SK-N-SH treated with all-trans-retinoic acid at 6 μM for 48 hours (cell line): ENCODE data around the gene HAO1.

Experiments used
- ARNTL ChIP-seq: fragments of 450-650 bp; formaldehyde crosslinking; IDR thresholded peaks from 2 replicates; pipeline ENCODE4 v1.5.0; 2020; ENCODE audit warnings: low read depth, mild to moderate bottlenecking, moderate library complexity, borderline replicate concordance
- BACH2 ChIP-seq: fragments of 250-450 bp; sonication (Bioruptor Pico); IDR thresholded peaks from 2 replicates; pipeline ENCODE4 v1.9.0; 2021; ENCODE audit warnings: mild to moderate bottlenecking, borderline replicate concordance
- CREB5 ChIP-seq: fragments of 250-450 bp; sonication (Bioruptor Pico); IDR thresholded peaks from 2 replicates; pipeline ENCODE4 v1.5.1; 2020; ENCODE audit warnings: low read depth, mild to moderate bottlenecking, moderate library complexity
- CSDC2 ChIP-seq: fragments of 250-450 bp; sonication (Bioruptor Pico); IDR thresholded peaks from 2 replicates; pipeline ENCODE4 v1.5.0; 2020; ENCODE audit warnings: mild to moderate bottlenecking, moderate library complexity
- ISL1 ChIP-seq: fragments of 250-450 bp; sonication (Bioruptor Pico); IDR thresholded peaks from 2 replicates; pipeline ENCODE4 v2.1.2; 2022; ENCODE audit warnings: mild to moderate bottlenecking, moderate library complexity
- OSR1 ChIP-seq: fragments of 250-450 bp; sonication (Bioruptor Pico); IDR thresholded peaks from 2 replicates; pipeline ENCODE4 v1.8.0; 2022; ENCODE audit warnings: moderate library complexity, mild to moderate bottlenecking, inconsistent platforms
- PATZ1 ChIP-seq: fragments of 250-450 bp; sonication (Bioruptor Pico); IDR thresholded peaks from 2 replicates; pipeline ENCODE4 v1.8.0; 2020; ENCODE audit warnings: mild to moderate bottlenecking, moderate library complexity, borderline replicate concordance
- PPARA ChIP-seq: fragments of 250-450 bp; sonication (Bioruptor Pico); IDR thresholded peaks from 2 replicates; pipeline ENCODE4 v1.5.0; 2020; ENCODE audit warnings: mild to moderate bottlenecking, borderline replicate concordance
- TOX ChIP-seq: fragments of 250-450 bp; sonication (Bioruptor Pico); IDR thresholded peaks from 2 replicates; pipeline ENCODE4 v1.8.0; 2021; ENCODE audit warnings: mild to moderate bottlenecking, moderate library complexity, borderline replicate concordance
- ZC3H10 ChIP-seq: fragments of 250-450 bp; sonication (Bioruptor Pico); IDR thresholded peaks from 2 replicates; pipeline ENCODE4 v1.5.1; 2021; ENCODE audit warnings: mild to moderate bottlenecking, moderate library complexity
- ZFP3 ChIP-seq: fragments of 250-450 bp; sonication (Bioruptor Pico); IDR thresholded peaks from 2 replicates; pipeline ENCODE4 v1.5.0; 2020; ENCODE audit warnings: mild to moderate bottlenecking, moderate library complexity
- ZFP30 ChIP-seq: fragments of 450-650 bp; formaldehyde crosslinking; IDR thresholded peaks from 2 replicates; pipeline ENCODE4 v1.5.0; 2022; ENCODE audit warnings: mild to moderate bottlenecking, moderate library complexity
- ZNF565 ChIP-seq: fragments of 450-650 bp; formaldehyde crosslinking; conservative IDR thresholded peaks from 2 replicates; pipeline ENCODE4 v1.5.0; 2020; ENCODE audit warnings: low read depth, mild to moderate bottlenecking, moderate library complexity

- TF ChIP-seq TOX (CRISPR knock-in tag) (no peak), PATZ1 (CRISPR knock-in tag) (no peak), CSDC2 (CRISPR knock-in tag) (no peak), ZNF565 (no peak), OSR1 (no peak), ISL1 (CRISPR knock-in tag) (no peak), PPARA (CRISPR knock-in tag) (no peak), ARNTL (CRISPR knock-in tag) (no peak), ZFP3 (no peak), ZC3H10 (no peak), ZFP30 (no peak), BACH2 (CRISPR knock-in tag) (no peak), CREB5 (CRISPR knock-in tag) (no peak)
These were observed 19.2 kb upstream of the HAO1 start for GRCh38 chr20:7959484-7959883.
